Osteocyte (in vitro differentiated cells): ENCODE measurements around the gene PLEKHH3. TPM values are rescaled to one million over a fixed set of nuclear protein-coding genes. Genes with fewer than 3 reads are reported as not detected.
"Not testable (repeated sequence)": the region's sequence is repeated elsewhere in the genome, so short reads cannot be mapped to it uniquely, and the experiment has no call there.

ENCODE experiments used
- DNase-seq: peaks from one replicate; pipeline ENCODE4 v3.0.0; 2021; ENCODE audit warnings: mixed read lengths; ENCODE audit not compliant: unreplicated experiment; ENCODE audit errors: extremely low spot score
- H3K27ac Mint-ChIP-seq: one replicate; pipeline ENCODE4 v1.8.0; 2021; ENCODE audit warnings: mild to moderate bottlenecking, mixed read lengths; ENCODE audit not compliant: unreplicated experiment
- H3K27me3 Mint-ChIP-seq: one replicate; pipeline ENCODE4 v1.8.0; 2021; ENCODE audit warnings: mixed read lengths; ENCODE audit not compliant: unreplicated experiment
- H3K36me3 Mint-ChIP-seq: one replicate; pipeline ENCODE4 v1.8.0; 2021; ENCODE audit warnings: mixed read lengths; ENCODE audit not compliant: unreplicated experiment
- H3K4me1 Mint-ChIP-seq: one replicate; pipeline ENCODE4 v1.8.0; 2021; ENCODE audit warnings: mixed read lengths; ENCODE audit not compliant: unreplicated experiment
- H3K4me3 Mint-ChIP-seq: one replicate; pipeline ENCODE4 v1.8.0; 2021; ENCODE audit warnings: mild to moderate bottlenecking, moderate library complexity, mixed read lengths; ENCODE audit not compliant: unreplicated experiment
- H3K9me3 Mint-ChIP-seq: one replicate; pipeline ENCODE4 v1.8.0; 2021; ENCODE audit warnings: mixed read lengths; ENCODE audit not compliant: unreplicated experiment
- CTCF ChIP-seq: fragments of 200-600 bp; sonication (generic); IDR thresholded peaks from 2 replicates; pipeline ENCODE4 v1.5.0; 2021; ENCODE audit warnings: antibody characterized with exemption, mild to moderate bottlenecking, moderate library complexity
- total RNA-seq: library from RNA; stranded (reverse); gene quantifications from 2 replicates; pipeline ENCODE4 v1.2.1, GENCODE V29; 2021

PLEKHH3 gene
- total RNA-seq, 1 donor from 2014 or later = 28.9 TPM

GRCh38 chr17:42665581-42666001, 11.2 kb downstream of the PLEKHH3 start:
- peaks cover 34% of the 10 kb centered on the region for H3K4me1 Mint-ChIP-seq
- peaks cover 32% of the 10 kb centered on the region for H3K36me3 Mint-ChIP-seq
- TF ChIP-seq CTCF = no peak
- no peak overlapping the region for H3K4me3 Mint-ChIP-seq
- no peak for DNase-seq
- H3K27ac Mint-ChIP-seq = no peak overlapping the region
- H3K27me3 Mint-ChIP-seq = no peaks in the 10 kb centered on the region
- H3K9me3 Mint-ChIP-seq = no peaks in the 10 kb centered on the region

- H3K36me3 Mint-ChIP-seq = peaks cover 19% of the 10 kb centered on the region
- DNase-seq = no peak
- H3K27ac Mint-ChIP-seq = peak overlapping the region; percentile 33
- no peaks in the 10 kb centered on the region for H3K27me3 Mint-ChIP-seq
- TF ChIP-seq CTCF = no peak
- H3K9me3 Mint-ChIP-seq = no peaks in the 10 kb centered on the region
- peak overlapping the region; percentile 56 for H3K4me3 Mint-ChIP-seq
- peaks cover 18% of the 10 kb centered on the region for H3K4me1 Mint-ChIP-seq
Measured at GRCh38 chr17:42660692-42661345, 16.0 kb downstream of the PLEKHH3 start.

- DNase-seq, H3K27me3 Mint-ChIP-seq, H3K9me3 Mint-ChIP-seq: not testable (repeated sequence)
- Mint-ChIP-seq H3K36me3 (peaks cover 13% of the 10 kb centered on the region), H3K4me3 (peak overlapping the region; percentile 91), H3K4me1 (peaks cover 18% of the 10 kb centered on the region), H3K27ac (peak overlapping the region; percentile 94)
Measured at GRCh38 chr17:42659932-42660274, 16.9 kb downstream of the PLEKHH3 start.

GRCh38 chr17:42659079-42659931, 17.5 kb downstream of the PLEKHH3 start, which contains the start of gene TUBG2:
TUBG2 (plus strand) TSS chr17:42659284; CDS start chr17:42659504, 220 bp downstream.
- peak; percentile 97 for DNase-seq
- TF ChIP-seq CTCF = no peak
- H3K4me1 Mint-ChIP-seq = peaks cover 22% of the 10 kb centered on the region
- H3K4me3 Mint-ChIP-seq = peak within 1 kb of the TSS; percentile 91
- H3K27ac Mint-ChIP-seq = peak within 1 kb of the TSS; percentile 94
- H3K36me3 Mint-ChIP-seq = peaks cover 12% of the 10 kb centered on the region
- H3K9me3 Mint-ChIP-seq = no peaks in the 10 kb centered on the region
- H3K27me3 Mint-ChIP-seq = no peaks in the 10 kb centered on the region

- Mint-ChIP-seq H3K27ac (no peak overlapping the region), H3K27me3 (no peaks in the 10 kb centered on the region), H3K36me3 (peaks cover 11% of the 10 kb centered on the region), H3K4me1 (peaks cover 33% of the 10 kb centered on the region), H3K4me3 (peak overlapping the region; percentile 49), H3K9me3 (no peaks in the 10 kb centered on the region)
- DNase-seq = no peak
- TF ChIP-seq CTCF = no peak
Measured at GRCh38 chr17:42657824-42658588, 18.8 kb downstream of the PLEKHH3 start.
